ENCODE data around the gene TRIM65.
A peak's percentile ranks its signal among the peaks of the same experiment; 100 is the strongest.

TRIM65 gene

GRCh38 chr17:75896415-75897159 lies at the start of gene TRIM65:
TRIM65 (minus strand) TSS chr17:75896951; CDS start chr17:75896937, 14 bp downstream.
- peak; percentile 79 for DNase-seq (ENCODE audit: low spot score)

DNA sequence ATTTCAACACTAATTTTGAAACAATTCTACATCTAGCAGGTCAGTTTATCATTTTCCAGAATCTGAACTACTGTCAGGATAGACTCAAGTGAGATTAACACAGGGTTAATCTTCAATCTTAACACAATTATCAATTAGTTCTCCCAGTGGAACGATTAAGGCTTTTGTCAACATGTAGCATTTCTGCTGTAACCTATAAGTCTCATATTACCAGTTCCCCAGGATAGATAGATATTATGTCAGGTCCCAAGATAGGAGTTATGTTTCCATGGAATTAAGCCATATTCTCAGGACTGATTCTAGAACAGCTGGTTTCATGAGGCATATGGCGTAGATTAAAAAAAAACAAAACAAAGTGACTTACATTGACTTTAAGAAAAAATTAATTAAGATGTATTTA lies 48.5 kb upstream of the TRIM65 start:
- DNase-seq (ENCODE audit: low spot score) = no peak

DNA sequence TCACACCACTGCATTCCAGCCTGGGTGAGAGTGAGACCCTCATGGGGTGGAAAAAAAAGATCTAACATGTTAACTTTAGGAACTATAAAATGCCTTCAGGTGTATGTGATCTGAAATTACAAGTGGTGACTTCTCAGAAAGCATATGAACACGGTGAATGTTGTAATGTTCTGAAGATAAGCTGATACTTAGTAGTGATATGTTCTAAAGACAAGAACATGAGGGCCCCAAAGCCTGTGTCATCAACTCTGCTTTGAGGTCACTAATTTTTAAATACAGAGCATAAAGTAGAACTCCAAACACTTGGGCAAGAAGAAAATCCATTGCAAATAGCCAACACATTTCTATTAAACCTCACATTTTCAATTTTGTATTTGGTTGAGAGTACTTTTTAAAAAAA lies 46.7 kb upstream of the TRIM65 start:
- DNase-seq (ENCODE audit: low spot score) = no peak

DNA sequence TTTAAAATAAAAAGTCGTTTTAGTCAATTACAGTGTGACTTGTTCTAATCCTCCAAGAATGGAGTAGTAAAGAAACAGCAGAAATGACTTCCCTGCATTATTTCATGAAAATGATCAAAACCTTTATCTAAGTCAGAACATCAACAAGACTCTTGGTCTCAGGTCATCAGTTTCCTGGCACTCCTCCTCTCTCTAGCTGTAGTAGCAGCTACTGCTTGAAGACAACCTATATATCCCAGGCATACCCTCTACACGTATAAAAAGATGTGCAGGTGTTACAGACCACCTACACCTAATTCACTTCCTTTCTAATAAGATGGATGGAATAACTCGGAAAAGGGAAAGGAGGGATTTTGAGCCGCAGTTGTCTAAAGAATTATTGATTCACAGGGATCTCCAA lies 45.7 kb upstream of the TRIM65 start:
- no peak for DNase-seq (ENCODE audit: low spot score)

GRCh38 chr17:75941442-75941819 lies 44.7 kb upstream of the TRIM65 start:
- no peak for DNase-seq (ENCODE audit: low spot score)

DNA sequence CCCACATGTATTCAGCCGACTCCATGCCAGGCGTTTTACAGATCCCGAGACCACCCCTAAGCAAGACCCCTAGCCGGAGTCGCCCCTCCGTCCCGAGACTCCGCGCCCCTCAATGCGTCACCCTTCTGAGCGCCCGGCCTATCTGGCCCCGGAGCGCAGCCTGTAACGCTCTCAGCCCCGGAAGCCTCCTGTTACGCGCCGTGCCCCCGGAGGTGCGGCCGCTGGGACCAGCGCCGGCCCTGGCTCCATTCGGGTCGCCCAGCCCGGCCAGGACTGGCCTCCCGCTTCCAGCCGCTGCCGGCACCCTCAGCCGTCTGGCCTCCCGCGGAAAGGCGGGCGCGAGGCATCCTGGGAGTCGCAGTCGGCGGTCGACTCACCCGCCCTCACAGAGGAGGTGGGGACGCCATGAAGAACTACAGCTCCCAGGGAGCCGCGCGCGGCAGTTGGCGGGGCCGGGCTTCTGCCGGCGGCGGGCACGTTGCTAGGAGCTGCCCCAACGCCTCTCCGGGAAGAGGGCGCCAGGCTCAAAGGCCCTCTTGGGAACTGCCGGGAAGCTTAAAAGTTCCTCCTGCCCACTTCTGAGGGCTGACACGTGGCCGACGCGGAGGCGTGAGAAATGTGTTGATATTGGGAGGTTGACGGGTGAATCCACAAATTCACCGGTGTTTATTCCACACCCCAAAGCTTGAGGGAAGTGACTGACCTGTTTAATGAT lies 44.1 kb upstream of the TRIM65 start, which contains the start of gene FBF1:
TSS of gene FBF1 (minus strand) at position 316 of the 715 bp plus-strand sequence. CDS start 2,893 bp downstream, outside the sequence.
- DNase-seq (ENCODE audit: low spot score) = peak; percentile 94

DNA sequence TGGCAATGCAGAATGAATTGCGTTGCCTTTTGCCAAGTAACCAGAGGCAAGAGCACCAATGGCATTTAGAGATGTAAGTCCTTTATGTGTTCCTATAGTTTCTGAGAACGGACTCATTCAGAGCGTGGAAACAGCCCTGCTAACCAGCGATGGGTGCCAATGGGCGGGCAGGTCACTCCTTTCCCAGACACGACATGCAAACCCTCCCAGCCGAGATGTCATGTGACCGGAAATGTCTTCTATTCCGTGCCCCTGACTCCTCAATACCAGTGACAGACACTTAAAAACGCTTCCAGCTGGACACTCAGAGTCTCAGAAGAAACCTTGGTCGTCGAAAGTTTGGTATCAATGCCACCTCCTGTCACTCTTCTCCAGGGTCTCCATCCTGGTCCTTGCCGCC lies 40.9 kb upstream of the TRIM65 start:
- no peak for DNase-seq (ENCODE audit: low spot score)

- DNase-seq (ENCODE audit: low spot score) = no peak
Observed at GRCh38 chr17:75933808-75934207, 37.1 kb upstream of the TRIM65 start.

DNA sequence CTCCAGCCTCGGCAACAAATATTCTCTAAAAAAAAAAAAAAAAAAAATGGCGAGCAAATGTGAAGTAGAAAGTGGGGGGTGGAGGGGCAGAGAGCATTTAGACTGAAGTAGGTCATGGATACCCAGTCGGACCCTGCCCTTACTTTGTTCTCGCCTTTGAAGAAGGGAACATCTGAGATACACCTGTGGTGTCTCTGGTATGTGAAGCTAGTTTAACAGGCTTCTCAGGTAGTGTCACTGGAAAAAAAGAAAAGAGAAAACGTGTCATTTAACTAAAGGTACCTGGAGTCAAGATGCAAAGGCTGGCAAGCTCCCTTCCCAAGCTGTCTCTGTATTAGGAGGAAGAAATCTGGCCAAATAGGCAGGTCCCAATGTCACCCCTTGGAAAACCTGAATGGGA lies 36.1 kb upstream of the TRIM65 start:
- no peak for DNase-seq (ENCODE audit: low spot score)

DNA sequence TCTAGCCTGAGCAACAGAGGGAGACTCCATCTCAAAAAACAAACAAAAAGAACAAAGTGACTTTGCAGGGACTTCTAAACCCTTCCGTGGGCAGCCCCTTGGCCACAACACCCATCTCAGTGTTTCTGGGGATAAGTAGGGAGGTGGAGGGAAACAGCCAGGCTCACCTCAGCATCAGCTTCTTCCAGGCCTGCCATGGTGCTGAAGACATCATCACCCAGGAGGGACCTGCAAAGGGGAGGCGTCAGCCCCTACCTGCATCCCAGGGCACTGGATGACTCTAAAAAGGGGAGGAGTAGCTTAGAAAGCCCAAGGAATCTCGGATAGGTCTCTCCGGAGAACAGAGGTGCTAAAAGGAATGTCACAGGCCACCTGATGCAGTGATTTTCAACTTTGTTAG lies 34.3 kb upstream of the TRIM65 start:
- DNase-seq (ENCODE audit: low spot score) = no peak

DNA sequence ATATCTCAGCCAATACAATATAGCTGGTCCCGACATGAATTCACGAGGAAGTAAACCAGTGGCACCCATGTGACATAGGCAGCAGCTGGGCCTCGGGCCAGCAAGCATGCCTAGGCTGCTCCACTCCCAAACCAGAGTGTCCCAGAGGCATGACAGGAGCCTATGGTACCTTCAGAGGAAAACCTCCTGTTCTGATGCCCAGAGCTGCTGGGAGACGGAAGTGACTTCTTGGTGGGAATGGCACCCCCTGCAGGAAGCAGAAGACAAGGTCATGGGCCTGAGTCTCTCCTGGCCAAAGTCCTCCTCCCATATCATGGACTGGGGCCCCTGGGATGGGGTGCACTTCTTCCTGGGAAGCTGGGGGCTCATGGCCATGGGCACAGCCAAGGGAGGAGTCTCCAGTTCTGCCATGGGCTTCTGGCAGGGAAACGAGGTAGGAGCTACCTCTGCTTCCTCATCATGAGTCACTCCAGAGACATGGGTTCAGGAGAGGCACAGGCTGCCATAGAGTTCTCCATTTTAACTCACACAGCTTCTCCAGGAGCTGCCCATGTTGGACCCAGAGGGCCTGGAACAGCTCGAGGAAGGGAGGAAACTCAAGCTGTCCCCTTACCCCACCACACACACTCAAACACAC lies 30.7 kb upstream of the TRIM65 start:
- no peak for DNase-seq (ENCODE audit: low spot score)

DNA sequence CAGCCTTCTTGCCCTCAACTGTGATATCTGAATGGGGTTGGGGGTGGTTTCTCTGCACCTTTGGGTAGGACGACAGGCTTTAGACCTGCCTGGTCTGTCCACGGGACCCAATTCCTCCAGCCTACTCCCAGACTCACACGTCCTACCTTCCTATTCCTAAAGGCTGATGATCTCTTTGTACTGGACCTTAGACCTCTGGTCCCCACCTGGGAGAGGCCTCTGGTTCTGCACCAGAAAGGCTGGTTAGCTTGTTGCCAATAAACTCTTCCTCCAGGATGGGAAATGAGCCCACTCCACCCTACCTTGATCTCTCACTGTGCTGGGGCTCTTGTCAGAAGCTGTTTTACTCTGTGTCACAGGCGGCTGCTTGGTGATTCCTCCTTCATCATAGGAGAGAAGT lies 29.7 kb upstream of the TRIM65 start:
- no peak for DNase-seq (ENCODE audit: low spot score)

DNA sequence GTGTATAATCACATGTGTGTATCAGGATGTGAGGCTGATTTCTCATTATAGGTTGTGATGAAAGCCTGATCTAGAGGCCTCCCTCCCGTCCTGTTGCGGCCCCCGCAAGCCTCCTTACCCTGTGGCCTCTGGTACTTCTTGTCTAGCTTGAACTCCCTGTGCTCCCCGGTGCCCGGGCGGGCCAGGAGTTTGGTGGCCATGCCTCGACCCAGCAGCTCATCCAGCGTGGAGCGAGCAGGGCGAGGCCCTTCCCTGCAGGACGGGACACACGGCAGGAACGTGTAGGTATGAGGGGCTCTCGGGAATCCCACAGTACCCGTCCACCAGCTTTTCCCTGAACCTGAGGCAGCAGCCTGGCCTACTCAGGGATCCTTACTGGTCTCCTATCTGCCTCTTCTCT lies 29.2 kb upstream of the TRIM65 start:
- no peak for DNase-seq (ENCODE audit: low spot score)

- no peak for DNase-seq (ENCODE audit: low spot score)
Observed at GRCh38 chr17:75925103-75925502, 28.4 kb upstream of the TRIM65 start.

- DNase-seq (ENCODE audit: low spot score) = no peak
Observed at GRCh38 chr17:75922963-75923874, 26.5 kb upstream of the TRIM65 start.

DNA sequence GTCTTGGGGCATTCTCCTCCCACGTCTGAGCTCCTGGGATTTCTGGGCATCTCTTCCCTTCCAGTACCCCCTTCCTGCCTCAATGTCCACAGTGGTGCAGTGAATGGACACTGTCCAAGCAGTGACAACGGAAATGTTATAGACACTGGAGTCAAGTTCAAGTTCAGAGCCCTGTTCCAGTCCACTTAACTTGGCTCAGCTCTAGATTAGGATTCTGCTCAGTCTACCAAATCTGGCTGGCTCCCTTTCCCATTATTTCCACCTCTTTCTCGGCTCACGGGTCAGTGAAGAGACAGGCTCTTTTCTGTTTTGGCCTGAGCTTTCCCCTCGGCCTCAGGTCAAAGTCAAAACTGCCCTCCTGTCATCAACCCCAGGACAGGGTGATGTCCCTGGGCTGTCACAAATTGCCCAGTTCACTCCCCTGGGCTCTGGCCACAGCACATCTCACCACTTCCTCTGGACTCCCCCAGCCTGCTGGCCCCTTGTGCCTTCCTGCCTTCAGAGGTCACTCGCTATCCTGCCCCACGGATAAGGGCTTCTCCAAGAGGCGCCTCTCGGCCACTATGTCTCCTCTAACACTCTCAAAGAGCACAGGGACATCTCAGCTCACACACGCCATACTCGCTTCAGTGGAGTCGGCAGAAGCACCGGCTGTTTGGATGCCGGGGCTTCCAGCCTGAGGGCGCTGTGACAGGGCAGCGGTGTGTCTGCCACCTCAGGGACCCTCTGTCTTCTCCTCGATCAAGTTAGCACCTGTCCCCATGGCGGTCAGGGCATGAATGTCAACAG lies 25.6 kb upstream of the TRIM65 start:
- DNase-seq (ENCODE audit: low spot score) = no peak

DNA sequence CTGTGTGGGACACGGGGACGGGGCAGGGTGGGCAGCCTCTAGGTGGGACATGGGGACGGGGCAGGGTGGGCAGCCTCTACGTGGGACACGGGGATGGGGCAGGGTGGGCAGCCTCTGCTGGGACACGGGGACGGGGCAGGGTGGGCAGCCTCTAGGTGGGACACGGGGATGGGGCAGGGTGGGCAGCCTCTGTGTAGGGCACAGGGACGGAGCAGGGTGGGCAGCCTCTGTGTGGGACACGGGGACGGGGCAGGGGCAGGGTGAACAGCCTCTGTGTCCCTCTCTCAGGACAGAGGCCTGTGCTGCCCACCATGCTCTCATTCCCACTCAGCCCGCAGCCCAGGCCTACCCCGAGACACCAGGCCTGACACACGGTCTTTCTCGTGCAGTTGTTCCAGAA lies 24.8 kb upstream of the TRIM65 start:
- DNase-seq (ENCODE audit: low spot score) = no peak

GRCh38 chr17:75920045-75920560 lies 23.4 kb upstream of the TRIM65 start:
- no peak for DNase-seq (ENCODE audit: low spot score)

DNA sequence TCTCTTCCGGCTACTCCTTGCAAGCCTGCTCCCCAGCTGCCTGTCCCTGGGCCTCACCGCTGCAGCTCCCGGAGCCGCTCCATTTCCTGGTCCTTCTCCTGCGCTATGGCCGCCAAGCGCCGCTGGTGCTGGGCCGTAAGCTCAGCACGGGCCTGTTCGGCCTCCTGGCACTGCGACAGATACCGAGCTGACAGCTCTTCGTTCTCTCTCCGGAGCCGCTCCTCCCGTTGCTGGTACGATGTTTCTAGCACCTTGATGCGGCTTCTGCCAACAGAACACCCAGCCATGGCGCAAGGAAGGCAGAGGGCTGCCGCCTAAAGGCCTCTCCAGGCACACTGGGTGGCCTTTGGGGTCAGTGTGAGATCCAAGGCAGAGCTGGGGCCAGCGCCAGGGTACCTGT lies 22.9 kb upstream of the TRIM65 start:
- no peak for DNase-seq (ENCODE audit: low spot score)

DNA sequence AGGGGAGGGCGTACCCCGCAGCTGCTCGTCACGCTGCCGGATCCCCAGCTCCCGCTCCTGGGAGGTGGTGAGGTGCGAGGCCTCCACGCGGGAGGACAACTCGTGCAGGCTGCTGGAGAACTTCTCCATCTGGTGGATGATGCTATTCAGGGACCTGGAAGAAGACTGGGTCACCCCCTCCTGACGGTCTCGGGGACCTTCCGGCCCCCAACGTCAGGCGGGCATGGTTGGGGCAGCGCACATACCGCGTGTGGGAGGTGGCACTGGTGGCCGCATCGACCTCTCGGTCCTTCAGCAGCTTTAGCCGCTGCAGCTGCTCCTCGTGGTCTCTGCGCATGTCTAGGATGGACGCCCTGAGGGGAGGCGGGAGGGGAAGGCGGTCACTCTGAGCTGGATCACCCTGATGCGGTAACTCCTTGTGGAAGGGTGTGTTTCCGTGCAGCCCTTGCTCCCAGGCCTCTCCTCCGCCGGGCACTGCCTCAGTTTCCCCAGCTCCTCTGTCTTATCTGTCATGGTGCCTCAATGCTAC lies 21.2 kb upstream of the TRIM65 start:
- no peak for DNase-seq (ENCODE audit: low spot score)

Data from activated CD4-positive, alpha-beta T cell treated with anti-CD3 and anti-CD28 coated beads, Interleukin-2, Interleukin-4, amounts not matched to agents 100 ng/mL and 50 ng/mL, durations not matched to agents 16 hours and 8 hours (primary cell).